Tibial nerve (tissue), 3 donors: ENCODE measurements around the gene APC2.

Experiments
- EP300 ChIP-seq, 2 donors: sonication (generic); formaldehyde crosslinking; IDR thresholded peaks; one replicate each; pipeline ENCODE4 v1.6.1; 2017; ENCODE audit warnings: antibody characterized with exemption in 2 of 2, mild to moderate bottlenecking in 1 of 2
- POLR2A ChIP-seq, 2 donors: fragments of 450-650 bp; IDR thresholded peaks; one replicate each; pipeline ENCODE4 v1.6.1; 2017; ENCODE audit warnings: antibody characterized with exemption in 2 of 2, mild to moderate bottlenecking in 2 of 2, moderate library complexity in 2 of 2

GRCh38 chr19:1438933-1439354 lies 11.0 kb upstream of the APC2 start:
- TF ChIP-seq EP300 (IDR thresholded peaks at IDR 0.05) (no peak), POLR2A (IDR thresholded peaks at IDR 0.05) (no peak)
